GM18511 (cell line): ENCODE measurements around the gene ZNF17.

Experiments
- ATAC-seq: cut with Tn5 transposase; IDR thresholded peaks from one replicate; pipeline ENCODE4 v1.9.1; 2021; ENCODE audit warnings: mild to moderate bottlenecking, moderate library complexity; ENCODE audit not compliant: unreplicated experiment

The ZNF17 gene

GRCh38 chr19:57421037-57421436 is 10.1 kb downstream of the ZNF17 start:
- ATAC-seq: no peak

DNA sequence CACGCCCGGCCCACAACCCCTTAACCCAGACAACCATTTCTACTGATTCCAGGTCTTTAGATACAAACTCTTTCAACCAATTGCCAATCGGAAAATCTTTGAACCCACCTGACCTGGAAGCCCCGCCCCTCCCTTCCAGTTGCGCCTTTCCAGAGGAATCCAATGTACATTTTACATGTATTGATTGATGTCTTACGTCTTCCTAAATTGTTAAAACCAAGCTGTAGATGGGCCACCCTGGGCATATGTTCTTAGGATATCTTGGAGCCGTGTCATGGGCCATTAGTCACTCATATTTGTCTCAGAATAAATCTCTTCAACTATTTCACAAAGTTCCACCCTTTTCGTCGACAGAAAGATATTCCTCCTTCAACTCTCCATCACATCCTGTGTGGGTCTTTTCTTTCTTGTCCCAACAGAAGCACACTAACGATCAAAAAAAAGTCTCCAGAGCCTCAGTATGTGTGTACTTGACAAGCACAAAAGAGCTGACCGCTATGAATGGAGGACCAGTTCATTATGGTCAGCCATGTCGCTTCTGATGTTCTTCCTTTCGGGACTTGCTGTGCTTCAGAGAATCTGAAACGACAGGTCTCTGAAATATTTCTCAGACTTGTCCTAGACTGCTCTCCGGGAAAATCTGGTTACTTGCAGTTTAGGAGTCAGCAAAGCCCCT is 23.6 kb downstream of the ZNF17 start:
- peak; percentile 21 for ATAC-seq

DNA sequence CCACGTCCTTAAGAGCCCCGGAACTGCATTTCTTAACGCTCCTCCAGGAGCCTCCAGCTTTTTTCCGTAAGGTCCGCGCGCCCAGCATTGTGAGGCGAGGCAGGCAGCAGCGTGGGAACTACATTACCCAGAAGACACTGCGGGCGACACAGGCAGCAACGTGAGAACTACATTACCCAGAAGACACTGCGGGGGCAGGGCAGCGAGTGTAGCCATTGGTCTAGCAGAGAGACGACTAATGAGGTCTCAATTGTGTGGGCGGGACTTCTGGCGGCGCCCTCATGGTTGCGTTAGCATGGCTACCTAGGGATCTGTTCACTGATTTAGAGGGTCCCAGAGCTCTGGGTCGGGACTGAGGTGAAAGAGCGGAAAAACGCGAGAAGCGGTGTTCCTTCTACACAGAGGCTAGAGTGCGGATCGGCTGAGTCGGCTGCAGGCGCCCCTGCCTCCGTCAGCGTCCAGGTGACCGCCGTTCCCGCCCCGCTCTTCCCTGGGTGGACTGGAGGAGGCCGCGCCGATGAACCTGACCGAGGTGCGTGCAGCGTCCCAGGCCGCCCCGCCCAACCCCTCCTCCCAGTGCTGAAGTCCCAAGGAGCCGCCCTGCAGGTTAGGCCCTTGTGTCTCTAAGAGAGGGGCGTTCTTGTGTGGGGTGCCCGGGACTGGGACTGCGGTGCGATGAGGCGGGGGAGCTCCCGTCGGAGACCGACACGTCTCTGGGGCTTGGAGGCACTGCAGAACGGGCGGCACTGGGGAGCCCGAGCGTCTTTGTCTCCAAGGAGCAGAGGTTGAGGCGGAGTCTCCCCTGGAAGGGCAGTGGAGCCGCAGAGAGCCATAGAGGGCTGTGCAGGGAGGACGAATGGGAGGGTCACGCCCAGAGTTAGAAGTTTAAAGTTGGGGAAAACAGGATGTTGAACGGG is 24.4 kb downstream of the ZNF17 start, which contains the start of gene ZNF749:
TSS of gene ZNF749 (plus strand) at position 264 of the 917 bp plus-strand sequence. CDS start at position 518, 254 bp downstream.
- ATAC-seq: peak; percentile 98

GRCh38 chr19:57436417-57436816 is 25.5 kb downstream of the ZNF17 start:
- ATAC-seq: no peak

DNA sequence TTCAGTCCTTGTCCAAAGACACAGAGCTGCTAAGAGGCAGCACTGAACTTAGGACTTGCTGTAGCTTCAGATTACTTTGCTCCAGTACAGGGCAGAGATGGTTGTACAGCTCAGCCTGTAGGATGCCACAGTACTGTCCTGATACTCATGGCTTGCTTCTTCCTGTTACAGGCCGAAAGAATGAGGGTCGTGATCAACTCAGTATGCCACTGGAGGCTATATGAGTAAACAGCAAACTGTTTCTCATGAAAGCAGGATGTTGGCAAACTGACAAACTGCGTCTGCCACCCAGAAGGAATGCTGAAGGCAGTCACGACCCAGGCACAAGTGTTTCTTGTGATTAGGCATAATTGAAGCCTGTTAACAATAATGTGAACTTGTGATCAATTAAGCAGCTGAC is 27.0 kb downstream of the ZNF17 start:
- no peak for ATAC-seq

DNA sequence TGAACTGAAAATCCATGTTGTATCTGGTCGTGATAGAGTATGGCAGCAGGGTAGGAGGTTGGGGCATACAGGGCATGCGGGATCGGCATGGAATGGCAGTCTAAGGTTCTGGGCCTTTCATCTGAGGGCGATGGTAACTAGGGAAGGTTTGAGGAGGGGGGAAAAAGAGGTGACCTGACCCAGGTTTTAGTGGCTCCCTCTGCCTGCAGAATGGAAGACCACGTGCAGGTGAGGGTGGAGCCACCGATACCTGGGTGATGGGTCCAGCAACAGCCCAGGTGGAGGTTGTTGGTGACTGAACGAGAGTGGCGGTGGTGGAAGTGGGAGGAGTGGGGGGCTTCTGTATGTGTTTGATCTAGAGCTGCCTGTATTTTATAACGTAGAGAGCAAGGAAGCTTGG is 28.0 kb downstream of the ZNF17 start:
- no peak for ATAC-seq

- ATAC-seq: no peak
These were observed 31.2 kb downstream of the ZNF17 start for GRCh38 chr19:57441979-57442752.

- no peak for ATAC-seq
These were observed 32.2 kb downstream of the ZNF17 start for GRCh38 chr19:57443121-57443696.

DNA sequence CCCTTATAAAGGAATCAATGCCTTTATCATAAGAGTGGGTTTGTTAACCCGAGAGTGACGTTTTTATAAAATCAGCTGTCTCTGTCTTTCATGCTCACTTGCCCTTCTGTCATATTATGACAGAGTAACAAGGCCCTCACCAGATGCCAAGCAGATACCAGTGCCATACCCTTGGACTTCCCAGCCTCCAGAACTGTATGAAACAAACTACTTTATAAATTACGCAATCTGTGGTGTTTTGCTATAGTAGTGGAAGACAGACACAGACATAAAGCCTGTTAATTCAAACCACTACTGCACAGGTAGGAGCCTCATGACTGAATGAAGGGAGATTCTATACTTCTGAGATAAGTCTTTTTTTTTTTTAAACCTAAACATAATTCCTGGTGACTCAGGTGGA is 41.3 kb downstream of the ZNF17 start:
- no peak for ATAC-seq

DNA sequence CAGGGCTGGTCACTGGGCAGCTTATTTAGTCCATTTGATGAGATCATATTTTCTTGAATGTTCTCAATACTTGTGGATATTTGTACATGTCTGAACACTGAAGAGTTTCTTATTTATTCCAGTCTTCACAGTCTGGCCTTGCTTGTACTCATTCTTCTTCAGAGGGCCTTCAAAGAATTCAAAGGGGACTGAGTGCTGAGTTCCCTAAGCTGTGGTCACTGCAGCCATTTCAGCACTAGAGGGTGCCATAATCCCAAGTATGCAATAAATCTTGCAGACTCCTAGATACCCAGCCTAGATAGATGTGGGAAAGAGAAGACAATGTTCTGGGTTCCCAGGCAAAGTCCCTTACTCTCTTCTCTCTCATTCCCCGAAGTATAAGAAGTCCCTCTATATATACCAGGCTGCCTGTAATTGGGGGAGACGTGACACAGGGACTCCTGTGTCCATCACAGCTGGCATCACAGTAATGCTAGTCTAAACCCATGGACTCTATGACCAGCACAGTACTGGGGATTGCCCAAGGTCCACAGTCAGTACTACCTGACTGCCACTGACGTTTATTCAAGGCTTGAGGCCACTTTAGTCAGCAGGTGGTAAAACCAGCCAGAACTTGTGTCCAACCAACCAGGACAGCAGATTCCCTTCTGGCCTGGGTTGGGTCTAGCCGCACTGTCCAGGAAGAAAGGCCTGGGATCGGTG is 54.9 kb downstream of the ZNF17 start:
- ATAC-seq: no peak

DNA sequence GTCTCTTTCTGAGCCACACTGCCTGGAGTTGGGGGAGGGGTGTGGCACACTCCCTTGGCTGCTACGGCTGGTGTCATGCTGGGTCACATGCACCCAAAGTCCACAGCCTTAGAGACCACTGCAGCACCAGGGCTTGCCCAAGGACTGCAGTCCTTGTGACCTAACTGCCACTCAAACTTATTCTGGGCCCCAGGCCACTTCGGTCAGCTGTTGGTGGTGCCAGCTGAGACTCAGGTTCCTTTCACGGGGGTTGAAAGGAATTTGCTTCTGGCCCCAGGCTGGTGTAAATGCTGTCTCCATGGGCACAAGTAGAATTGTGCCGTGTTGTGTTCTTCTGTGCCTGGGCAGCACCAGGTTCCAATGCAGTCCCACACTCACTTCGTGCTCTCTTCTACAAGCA is 55.5 kb downstream of the ZNF17 start:
- ATAC-seq: no peak
